MM.1S (cell line): ENCODE results near the gene CDK5RAP3.
A peak's percentile ranks its signal among the peaks of the same experiment; 100 is the strongest.

Experiments
- DNase-seq: peaks from one replicate; pipeline ENCODE4 v3.0.0-alpha.2; 2015
- H2AFZ ChIP-seq: fragments of 300-600 bp; sonication (generic); 2 replicates; pipeline ENCODE4 v1.6.0; 2016; ENCODE audit warnings: antibody characterized with exemption, low read length
- H3F3A ChIP-seq: fragments of 300-600 bp; sonication (generic); 2 replicates; pipeline ENCODE4 v1.6.1; 2016; ENCODE audit warnings: mild to moderate bottlenecking, antibody characterized with exemption, low read length, moderate library complexity, mixed read lengths; ENCODE audit not compliant: insufficient read depth
- H3K27ac ChIP-seq: fragments of 300-600 bp; sonication (generic); 2 replicates; pipeline ENCODE4 v1.5.1; 2016; ENCODE audit warnings: mild to moderate bottlenecking, low read length
- H3K27me3 ChIP-seq: fragments of 300-600 bp; sonication (generic); replicated peaks from 2 replicates; pipeline ENCODE4 v1.6.0; 2016; ENCODE audit warnings: low read length; ENCODE audit not compliant: insufficient read depth
- H3K36me3 ChIP-seq: fragments of 300-600 bp; sonication (generic); replicated peaks from 2 replicates; pipeline ENCODE4 v1.6.1; 2016; ENCODE audit warnings: mild to moderate bottlenecking, low read length, mixed read lengths; ENCODE audit not compliant: insufficient read depth
- H3K4me1 ChIP-seq: fragments of 300-600 bp; sonication (generic); 2 replicates; pipeline ENCODE4 v1.6.1; 2016; ENCODE audit warnings: low read length, mixed read lengths
- H3K4me2 ChIP-seq: fragments of 300-600 bp; sonication (generic); 2 replicates; pipeline ENCODE4 v1.6.0; 2016; ENCODE audit warnings: low read depth, low read length
- H3K4me3 ChIP-seq: fragments of 300-600 bp; sonication (generic); 2 replicates; pipeline ENCODE4 v1.5.1; 2016; ENCODE audit warnings: low read length, mixed read lengths
- H3K79me2 ChIP-seq: fragments of 300-600 bp; sonication (generic); 2 replicates; pipeline ENCODE4 v1.6.1; 2016; ENCODE audit warnings: mixed run types, low read length, mixed read lengths
- H3K9ac ChIP-seq: fragments of 300-600 bp; sonication (generic); 2 replicates; pipeline ENCODE4 v1.6.1; 2016; ENCODE audit warnings: low read length, mixed read lengths
- H3K9me2 ChIP-seq: fragments of 300-600 bp; sonication (generic); replicated peaks from 2 replicates; pipeline ENCODE4 v1.6.1; 2016; ENCODE audit warnings: mild to moderate bottlenecking, low read length, mixed read lengths; ENCODE audit not compliant: insufficient read depth
- H3K9me3 ChIP-seq: fragments of 300-600 bp; sonication (generic); replicated peaks from 2 replicates; pipeline ENCODE4 v1.6.1; 2016; ENCODE audit warnings: mild to moderate bottlenecking, low read length, mixed read lengths; ENCODE audit not compliant: insufficient read depth
- H4K20me1 ChIP-seq: fragments of 300-600 bp; sonication (generic); 2 replicates; pipeline ENCODE4 v1.6.1; 2016; ENCODE audit warnings: mild to moderate bottlenecking, low read length, moderate library complexity, mixed read lengths; ENCODE audit not compliant: insufficient read depth
- EZH2 ChIP-seq: fragments of 300-600 bp; sonication (generic); optimal IDR thresholded peaks from 2 replicates; pipeline ENCODE3; 2017; ENCODE audit warnings: low read depth, mild to moderate bottlenecking, antibody characterized with exemption, low read length, mixed read lengths
- EZH2phosphoT487 ChIP-seq: fragments of 300-600 bp; sonication (generic); IDR thresholded peaks from 2 replicates; pipeline ENCODE4 v1.6.1; 2018; ENCODE audit warnings: antibody characterized with exemption, low read length
- TF ChIP-seq, protein P1 (sequence below): fragments of 300-600 bp; sonication (generic); IDR thresholded peaks from 2 replicates; pipeline ENCODE4 v1.5.1; 2016; ENCODE audit warnings: antibody characterized with exemption, low read length, mixed read lengths

CDK5RAP3 gene

DNA sequence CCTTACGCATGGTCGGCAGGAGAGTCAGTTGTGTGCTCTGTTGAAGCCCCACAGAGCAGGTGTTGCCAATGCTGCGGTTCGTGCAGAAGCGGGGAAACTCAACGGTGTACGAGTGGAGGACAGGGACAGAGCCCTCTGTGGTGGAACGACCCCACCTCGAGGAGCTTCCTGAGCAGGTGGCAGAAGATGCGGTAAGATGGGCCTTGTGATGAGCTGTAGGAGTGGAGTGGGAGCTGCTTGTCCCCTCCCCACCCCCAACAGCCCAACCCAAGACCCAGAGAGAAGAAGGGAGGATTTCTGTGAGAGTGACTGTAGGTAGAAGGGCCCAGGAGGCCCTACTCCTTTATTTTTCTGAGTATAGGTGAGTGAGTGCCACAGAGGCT is 4.9 kb downstream of the CDK5RAP3 start:
- no peak overlapping the region for H3K27ac ChIP-seq
- no peaks in the 10 kb centered on the region for H3K9me2 ChIP-seq
- no peak overlapping the region for H3K4me2 ChIP-seq
- H3K27me3 ChIP-seq, result no peaks in the 10 kb centered on the region
- no peaks in the 10 kb centered on the region for H4K20me1 ChIP-seq
- H2AFZ ChIP-seq, result no peak overlapping the region
- H3K36me3 ChIP-seq, result no peaks in the 10 kb centered on the region; the same call in 1 of the 2 replicates
- H3K4me1 ChIP-seq, result peaks cover 13% of the 10 kb centered on the region
- DNase-seq, result no peak
- H3K9me3 ChIP-seq, result no peaks in the 10 kb centered on the region
- no peak overlapping the region for H3K9ac ChIP-seq
- peaks cover 3% of the 10 kb centered on the region; the same call in 1 of the 2 replicates for H3F3A ChIP-seq
- H3K4me3 ChIP-seq, result no peak overlapping the region
- TF ChIP-seq, protein P1, sequence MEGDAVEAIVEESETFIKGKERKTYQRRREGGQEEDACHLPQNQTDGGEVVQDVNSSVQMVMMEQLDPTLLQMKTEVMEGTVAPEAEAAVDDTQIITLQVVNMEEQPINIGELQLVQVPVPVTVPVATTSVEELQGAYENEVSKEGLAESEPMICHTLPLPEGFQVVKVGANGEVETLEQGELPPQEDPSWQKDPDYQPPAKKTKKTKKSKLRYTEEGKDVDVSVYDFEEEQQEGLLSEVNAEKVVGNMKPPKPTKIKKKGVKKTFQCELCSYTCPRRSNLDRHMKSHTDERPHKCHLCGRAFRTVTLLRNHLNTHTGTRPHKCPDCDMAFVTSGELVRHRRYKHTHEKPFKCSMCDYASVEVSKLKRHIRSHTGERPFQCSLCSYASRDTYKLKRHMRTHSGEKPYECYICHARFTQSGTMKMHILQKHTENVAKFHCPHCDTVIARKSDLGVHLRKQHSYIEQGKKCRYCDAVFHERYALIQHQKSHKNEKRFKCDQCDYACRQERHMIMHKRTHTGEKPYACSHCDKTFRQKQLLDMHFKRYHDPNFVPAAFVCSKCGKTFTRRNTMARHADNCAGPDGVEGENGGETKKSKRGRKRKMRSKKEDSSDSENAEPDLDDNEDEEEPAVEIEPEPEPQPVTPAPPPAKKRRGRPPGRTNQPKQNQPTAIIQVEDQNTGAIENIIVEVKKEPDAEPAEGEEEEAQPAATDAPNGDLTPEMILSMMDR, result no peak
- no peak for TF ChIP-seq EZH2phosphoT487
- TF ChIP-seq EZH2, result no peak
- H3K79me2 ChIP-seq, result peaks cover 25% of the 10 kb centered on the region

DNA sequence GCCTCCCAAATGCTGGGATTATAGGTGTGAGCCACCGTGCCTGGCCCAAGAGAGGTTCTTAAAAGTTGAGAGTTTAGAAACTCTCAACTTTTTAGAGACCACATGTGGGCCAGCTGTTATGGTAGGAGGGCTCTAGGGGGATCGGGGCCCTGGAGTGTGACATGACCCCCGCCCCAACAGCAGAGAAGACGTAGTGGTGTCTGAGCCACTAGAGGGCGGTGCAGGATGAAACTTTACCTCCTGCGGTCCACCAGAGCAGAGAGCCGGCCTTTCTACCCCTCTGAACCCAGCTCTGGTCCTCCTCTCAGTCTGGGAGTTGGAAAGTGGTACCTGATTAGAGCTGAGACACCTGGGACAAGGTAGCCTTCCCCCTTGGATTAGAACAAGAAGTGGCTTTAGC is 7.4 kb downstream of the CDK5RAP3 start:
- H4K20me1 ChIP-seq, result no peaks in the 10 kb centered on the region
- no peaks in the 10 kb centered on the region for H3K27me3 ChIP-seq
- peak; percentile 38 for DNase-seq
- no peak overlapping the region for H3K9ac ChIP-seq
- H3F3A ChIP-seq, result no peaks in the 10 kb centered on the region
- H3K4me1 ChIP-seq, result no peaks in the 10 kb centered on the region
- H3K36me3 ChIP-seq, result no peaks in the 10 kb centered on the region; the same call in 1 of the 2 replicates
- no peaks in the 10 kb centered on the region for H3K9me3 ChIP-seq
- H3K4me2 ChIP-seq, result no peak overlapping the region
- no peak overlapping the region for H3K4me3 ChIP-seq
- H2AFZ ChIP-seq, result no peak overlapping the region
- no peak for TF ChIP-seq EZH2
- TF ChIP-seq, protein P1, result peak; percentile 75
- H3K9me2 ChIP-seq, result no peaks in the 10 kb centered on the region
- H3K79me2 ChIP-seq, result peaks cover 2% of the 10 kb centered on the region; the same call in 1 of the 2 replicates
- H3K27ac ChIP-seq, result no peak overlapping the region

DNA sequence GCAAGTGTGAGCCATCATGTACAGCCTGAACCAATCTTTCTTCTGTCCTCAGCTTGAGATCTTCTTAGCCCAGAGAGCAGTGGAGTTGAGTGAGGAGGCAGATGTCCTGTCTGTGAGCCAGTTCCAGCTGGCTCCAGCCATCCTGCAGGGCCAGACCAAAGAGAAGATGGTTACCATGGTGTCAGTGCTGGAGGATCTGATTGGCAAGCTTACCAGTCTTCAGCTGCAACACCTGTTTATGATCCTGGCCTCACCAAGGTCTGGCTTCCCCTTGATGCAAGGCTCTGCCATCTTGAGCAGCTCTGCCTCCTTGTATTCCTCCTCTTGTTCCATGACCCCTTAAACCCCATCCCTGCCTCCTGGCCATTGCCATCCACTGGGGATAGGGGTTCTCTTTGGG is 9.6 kb downstream of the CDK5RAP3 start:
- no peak overlapping the region for H2AFZ ChIP-seq
- no peak overlapping the region for H3K4me2 ChIP-seq
- H3K27ac ChIP-seq, result no peak overlapping the region
- H3K36me3 ChIP-seq, result no peaks in the 10 kb centered on the region; the same call in 1 of the 2 replicates
- no peak for DNase-seq
- no peak overlapping the region for H3K9ac ChIP-seq
- no peak overlapping the region for H3K4me3 ChIP-seq
- H4K20me1 ChIP-seq, result no peaks in the 10 kb centered on the region
- no peaks in the 10 kb centered on the region for H3K27me3 ChIP-seq
- TF ChIP-seq EZH2phosphoT487, result no peak
- no peak for TF ChIP-seq EZH2
- TF ChIP-seq, protein P1, result no peak
- no peaks in the 10 kb centered on the region for H3K9me3 ChIP-seq
- H3F3A ChIP-seq, result no peaks in the 10 kb centered on the region
- no peaks in the 10 kb centered on the region for H3K9me2 ChIP-seq
- no peaks in the 10 kb centered on the region for H3K4me1 ChIP-seq
- H3K79me2 ChIP-seq, result no peaks in the 10 kb centered on the region

DNA sequence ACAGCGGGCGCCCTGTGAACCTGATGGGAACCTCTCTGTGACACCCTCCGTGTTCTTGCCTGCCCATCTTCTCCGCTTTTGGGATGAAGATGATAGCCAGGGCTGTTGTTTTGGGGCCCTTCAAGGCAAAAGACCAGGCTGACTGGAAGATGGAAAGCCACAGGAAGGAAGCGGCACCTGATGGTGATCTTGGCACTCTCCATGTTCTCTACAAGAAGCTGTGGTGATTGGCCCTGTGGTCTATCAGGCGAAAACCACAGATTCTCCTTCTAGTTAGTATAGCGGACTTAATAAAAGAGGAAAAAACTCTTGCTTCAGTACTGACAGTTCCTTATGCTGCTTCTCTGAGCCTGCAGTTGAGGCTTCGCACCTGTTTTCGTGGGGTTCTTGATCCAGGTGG is 10.5 kb downstream of the CDK5RAP3 start:
- H3K9ac ChIP-seq, result no peak overlapping the region
- TF ChIP-seq, protein P1, result no peak
- TF ChIP-seq EZH2phosphoT487 (no peak), EZH2 (no peak)
- no peaks in the 10 kb centered on the region for H4K20me1 ChIP-seq
- no peaks in the 10 kb centered on the region for H3F3A ChIP-seq
- no peak overlapping the region for H3K4me2 ChIP-seq
- no peaks in the 10 kb centered on the region for H3K9me3 ChIP-seq
- H3K27ac ChIP-seq, result no peak overlapping the region
- no peak for DNase-seq
- no peak overlapping the region for H2AFZ ChIP-seq
- H3K36me3 ChIP-seq, result no peaks in the 10 kb centered on the region; the same call in 1 of the 2 replicates
- H3K79me2 ChIP-seq, result no peaks in the 10 kb centered on the region
- H3K4me1 ChIP-seq, result no peaks in the 10 kb centered on the region
- H3K4me3 ChIP-seq, result no peak overlapping the region
- no peaks in the 10 kb centered on the region for H3K9me2 ChIP-seq
- H3K27me3 ChIP-seq, result no peaks in the 10 kb centered on the region
